H9 (cell line): Measurements from ENCODE around the gene C19orf85. TPM values are rescaled to one million over a fixed set of nuclear protein-coding genes. Genes with fewer than 3 reads are reported as not detected.

ENCODE experiments used
- DNase-seq: peaks from one replicate; pipeline ENCODE4 v3.0.0-alpha.2; 2017
- H2AFZ ChIP-seq: one replicate; pipeline ENCODE4 v1.6.1; 2013; ENCODE audit warnings: mild to moderate bottlenecking, low read length, control low read depth, moderate library complexity
- H2AK5ac ChIP-seq: 2 replicates; pipeline ENCODE4 v1.6.1; 2013; ENCODE audit warnings: low read length, control low read depth, mixed read lengths; ENCODE audit not compliant: insufficient read length
- H2BK120ac ChIP-seq: one replicate; pipeline ENCODE4 v1.6.1; 2013; ENCODE audit warnings: low read depth, mild to moderate bottlenecking, low read length, control low read depth, inconsistent platforms; ENCODE audit not compliant: poor library complexity, severe bottlenecking
- H2BK12ac ChIP-seq: 2 replicates; pipeline ENCODE4 v1.6.1; 2013; ENCODE audit warnings: low read length, control low read depth, mixed read lengths, low read depth; ENCODE audit not compliant: insufficient read length
- H2BK15ac ChIP-seq: 2 replicates; pipeline ENCODE4 v1.6.1; 2013; ENCODE audit warnings: low read depth, low read length, control low read depth
- H2BK20ac ChIP-seq: one replicate; pipeline ENCODE4 v1.6.1; 2013; ENCODE audit warnings: low read depth, mild to moderate bottlenecking, low read length, control low read depth, inconsistent platforms; ENCODE audit not compliant: poor library complexity, severe bottlenecking
- H2BK5ac ChIP-seq: 2 replicates; pipeline ENCODE4 v1.6.1; 2013; ENCODE audit warnings: low read length, control low read depth, mixed read lengths; ENCODE audit not compliant: insufficient read length
- H3K14ac ChIP-seq: 2 replicates; pipeline ENCODE4 v1.6.1; 2013; ENCODE audit warnings: low read length, control low read depth; ENCODE audit not compliant: insufficient read depth
- H3K18ac ChIP-seq: 2 replicates; pipeline ENCODE4 v1.6.1; 2013; ENCODE audit warnings: low read depth, mild to moderate bottlenecking, mixed read lengths, low read length, control low read depth; ENCODE audit not compliant: insufficient read length
- H3K23ac ChIP-seq: 2 replicates; pipeline ENCODE4 v1.6.1; 2013; ENCODE audit warnings: low read length, control low read depth, mixed read lengths, low read depth; ENCODE audit not compliant: insufficient read length
- H3K23me2 ChIP-seq: 2 replicates; pipeline ENCODE4 v1.6.1; 2013; ENCODE audit warnings: low read depth, mild to moderate bottlenecking, mixed read lengths, low read length, control low read depth; ENCODE audit not compliant: insufficient read length, poor library complexity, severe bottlenecking
- H3K27ac ChIP-seq: 2 replicates; pipeline ENCODE4 v1.5.1; 2013; ENCODE audit warnings: low read length, control low read depth, mixed read lengths, low read depth; ENCODE audit not compliant: insufficient read length
- H3K27me3 ChIP-seq: 2 replicates; pipeline ENCODE4 v1.6.1; 2013; ENCODE audit warnings: low read length, control low read depth, inconsistent platforms; ENCODE audit not compliant: insufficient read depth
- H3K4ac ChIP-seq: 2 replicates; pipeline ENCODE4 v1.6.1; 2013; ENCODE audit warnings: low read depth, mild to moderate bottlenecking, control low read depth, inconsistent platforms, low read length, moderate library complexity
- H3K4me1 ChIP-seq: 2 replicates; pipeline ENCODE4 v1.6.1; 2013; ENCODE audit warnings: low read length, control low read depth, inconsistent platforms; ENCODE audit not compliant: insufficient read depth
- H3K4me2 ChIP-seq: 2 replicates; pipeline ENCODE4 v1.6.1; 2013; ENCODE audit warnings: low read length, control low read depth, mixed read lengths; ENCODE audit not compliant: insufficient read length, insufficient read depth
- H3K56ac ChIP-seq: 2 replicates; pipeline ENCODE4 v1.6.1; 2013; ENCODE audit warnings: low read depth, mild to moderate bottlenecking, mixed read lengths, low read length, control low read depth; ENCODE audit not compliant: insufficient read length
- H3K79me1 ChIP-seq: 2 replicates; pipeline ENCODE4 v1.6.1; 2013; ENCODE audit warnings: low read depth, mild to moderate bottlenecking, moderate library complexity, low read length, control low read depth, inconsistent platforms; ENCODE audit not compliant: insufficient read depth, poor library complexity, severe bottlenecking
- H3K79me2 ChIP-seq: 2 replicates; pipeline ENCODE4 v1.6.1; 2013; ENCODE audit warnings: low read length, control low read depth, inconsistent platforms; ENCODE audit not compliant: insufficient read depth
- H3K9ac ChIP-seq: 2 replicates; pipeline ENCODE4 v1.6.1; 2013; ENCODE audit warnings: low read length, control low read depth, mixed read lengths; ENCODE audit not compliant: insufficient read length; ENCODE audit errors: extremely low read depth
- H3K9me3 ChIP-seq: one replicate; pipeline ENCODE4 v1.6.1; 2013; ENCODE audit warnings: low read depth, low read length, inconsistent platforms; ENCODE audit not compliant: control insufficient read depth
- H3T11ph ChIP-seq: one replicate; pipeline ENCODE4 v1.6.1; 2013; ENCODE audit warnings: mild to moderate bottlenecking, low read length, control low read depth, inconsistent platforms
- H4K20me1 ChIP-seq: one replicate; pipeline ENCODE4 v1.6.1; 2013; ENCODE audit not compliant: control insufficient read depth, insufficient read length, insufficient read depth
- H4K5ac ChIP-seq: 2 replicates; pipeline ENCODE4 v1.6.1; 2013; ENCODE audit warnings: low read depth, mild to moderate bottlenecking, mixed read lengths, low read length, control low read depth; ENCODE audit not compliant: insufficient read length
- H4K8ac ChIP-seq: replicated peaks from 2 replicates; pipeline ENCODE4 v1.6.1; 2013; ENCODE audit warnings: low read length, control low read depth, mixed read lengths, low read depth; ENCODE audit not compliant: insufficient read length
- H4K91ac ChIP-seq: 2 replicates; pipeline ENCODE4 v1.6.1; 2013; ENCODE audit warnings: low read depth, mild to moderate bottlenecking, moderate library complexity, mixed read lengths, low read length, control low read depth; ENCODE audit not compliant: insufficient read length
- H3K27ac Mint-ChIP-seq, 3 experiments: 2 replicates in 2 of 3; 3 replicates in 1 of 3; pipeline ENCODE4 v1.8.0; 2020 to 2021; ENCODE audit warnings: mixed read lengths in 3 of 3, mild to moderate bottlenecking in 1 of 3, moderate library complexity in 1 of 3
- H3K27me3 Mint-ChIP-seq: 2 replicates; pipeline ENCODE4 v1.8.0; 2021; ENCODE audit warnings: low read depth, mild to moderate bottlenecking, moderate library complexity, mixed read lengths
- H3K36me3 Mint-ChIP-seq, 3 experiments: 2 replicates in 2 of 3; 3 replicates in 1 of 3; pipeline ENCODE4 v1.8.0; 2020 to 2021; ENCODE audit warnings: low read depth in 3 of 3, mixed read lengths in 3 of 3; ENCODE audit not compliant: insufficient read depth in 1 of 3
- H3K4me1 Mint-ChIP-seq, 2 experiments: 2 replicates each; pipeline ENCODE4 v1.8.0; 2020; ENCODE audit warnings: mixed read lengths in 2 of 2
- H3K4me3 Mint-ChIP-seq, 2 experiments: 2 replicates in 1 of 2; 3 replicates in 1 of 2; pipeline ENCODE4 v1.8.0; 2020 to 2021; ENCODE audit warnings: mild to moderate bottlenecking in 2 of 2, mixed read lengths in 2 of 2, moderate library complexity in 1 of 2
- H3K9me3 Mint-ChIP-seq, 2 experiments: 2 replicates in 1 of 2; 3 replicates in 1 of 2; pipeline ENCODE4 v1.8.0; 2020; ENCODE audit warnings: mild to moderate bottlenecking in 2 of 2, mixed read lengths in 2 of 2, moderate library complexity in 1 of 2
- CTCF ChIP-seq: fragments of 200-600 bp; sonication (generic); conservative IDR thresholded peaks from 3 replicates; pipeline ENCODE4 v1.8.0; 2021; ENCODE audit warnings: antibody characterized with exemption, mild to moderate bottlenecking
- WGBS: extraction: QIAGEN DNeasy Blood & Tissue Kit; methylation state at CpG from one replicate; pipeline ENCODE4 v1.1.7; 2013; ENCODE audit warnings: missing lambda C conversion rate, low lambda C conversion rate, mixed read lengths; ENCODE audit not compliant: insufficient read length; ENCODE audit errors: extremely low coverage; 5-methylcytosine and 5-hydroxymethylcytosine counted together
- total RNA-seq: library from RNA; stranded (reverse); gene quantifications from 2 replicates; pipeline ENCODE4 v1.2.1, GENCODE V29; 2021

Gene C19orf85
- total RNA-seq, 1 experiment from 2014 or later: 1.2 TPM

- H3K4me1 ChIP-seq: peaks cover 5% of the 10 kb centered on the region; the same call in 1 of the 2 replicates
Observed at GRCh38 chr19:55457683-55458457, 6.7 kb downstream of the C19orf85 start.

More at GRCh38 chr19:55457683-55458457, 6.7 kb downstream of the C19orf85 start:
- Histone ChIP-seq H3K18ac (no peak overlapping the region), H2BK5ac (no peak overlapping the region), H3K23ac (no peak overlapping the region), H4K20me1 (no peaks in the 10 kb centered on the region), H3K27ac (no peak overlapping the region), H3K27me3 (no peaks in the 10 kb centered on the region), H4K91ac (no peak overlapping the region), H3K79me2 (0 out of 2 replicates have a peak, but pooled peaks cover 4% of the 10 kb centered on the region), H4K8ac (no peak overlapping the region), H2BK20ac (no peak overlapping the region), H3K9ac (no peak overlapping the region), H3K4me2 (no peak overlapping the region), H3T11ph (no peak overlapping the region), H3K14ac (no peak overlapping the region), H3K9me3 (no peaks in the 10 kb centered on the region), H2AFZ (no peak overlapping the region), H3K23me2 (peaks cover 5% of the 10 kb centered on the region), H2BK15ac (no peak overlapping the region), H2BK12ac (no peak overlapping the region), H3K4ac (no peak overlapping the region), H3K79me1 (no peaks in the 10 kb centered on the region), H3K56ac (no peak overlapping the region), H2AK5ac (no peak overlapping the region), H2BK120ac (no peak overlapping the region), H4K5ac (no peak overlapping the region)
- no CpG with 5 or more reads among the region's 16 CpGs for WGBS
- H3K9me3 Mint-ChIP-seq: peaks cover 0 to 3% of the 10 kb centered on the region in 2 experiments; a peak in 1 of 5 replicates
- peaks cover 3% of the 10 kb centered on the region for H3K27me3 Mint-ChIP-seq
- peaks cover 13 to 32% of the 10 kb centered on the region in 2 experiments for H3K4me1 Mint-ChIP-seq
- H3K4me3 Mint-ChIP-seq: no peak overlapping the region; a peak in 1 of 5 replicates
- H3K36me3 Mint-ChIP-seq: peaks cover 16 to 18% (median 18%) of the 10 kb centered on the region in 3 experiments
- TF ChIP-seq CTCF: no peak
- no peak for DNase-seq
- H3K27ac Mint-ChIP-seq: no peak overlapping the region
